ENCODE data around the gene KCNT1. TPM values are rescaled to one million over a fixed set of nuclear protein-coding genes. Genes with fewer than 3 reads are reported as not detected.

The KCNT1 gene
- total RNA-seq, 1 experiment from 2014 or later: not detected

DNA sequence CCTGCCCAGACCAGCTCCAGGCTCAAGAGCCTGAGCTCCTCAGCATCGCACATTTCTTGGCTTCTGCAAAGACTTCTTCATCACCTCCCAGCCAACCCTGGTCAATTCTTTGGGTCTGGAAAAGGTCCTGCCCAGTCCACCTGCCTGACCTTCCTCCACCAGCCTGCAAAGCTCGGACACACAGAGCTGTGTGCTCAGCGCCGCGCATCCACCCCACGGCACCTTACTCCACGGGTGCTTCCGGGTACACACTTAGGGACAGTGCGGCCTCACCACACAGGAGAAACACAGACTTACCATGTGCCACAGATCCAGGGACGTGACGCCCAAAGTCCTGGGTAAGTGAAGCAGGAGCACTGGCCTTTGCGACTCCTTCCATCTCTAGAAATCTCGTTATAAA is 97.3 kb downstream of the KCNT1 start:
- no TSS peak for BruUV-seq (replicated peaks)
- Histone ChIP-seq H3K9me3 (ENCODE audit: low read depth, low read length, poor library complexity, severe bottlenecking) (no peaks in the 10 kb centered on the region), H3K4me3 (ENCODE audit: low read depth, low read length, poor library complexity, severe bottlenecking) (no peak overlapping the region), H3K27me3 (replicated peaks; ENCODE audit: insufficient read depth, low read depth, low read length, poor library complexity) (no peaks in the 10 kb centered on the region), H3K4me1 (ENCODE audit: insufficient read depth, low read length, poor library complexity, severe bottlenecking) (peaks cover 4% of the 10 kb centered on the region), H3K36me3 (ENCODE audit: insufficient read depth, low read length, poor library complexity, severe bottlenecking) (no peaks in the 10 kb centered on the region), H3K27ac (ENCODE audit: low read depth, low read length, poor library complexity, severe bottlenecking) (no peak overlapping the region)
- intact Hi-C loops (cut with micrococcal nuclease; ENCODE audit: unreplicated experiment): loop anchor here (10.0 kb wide), 1 partner anchor 326 kb away; no protein-coding TSS in a partner anchor
- POLR2A ChIA-PET (ENCODE audit: low non-redundant PET): no interaction called here
- no peak for DNase-seq (ENCODE audit: low spot score)
- CTCF ChIA-PET: no interaction called here
- TF ChIP-seq EZH2 (IDR thresholded peaks at IDR 0.05; ENCODE audit: borderline replicate concordance, low read depth, low read length, poor library complexity, severe bottlenecking): no peak
- no peak for TF ChIP-seq CTCF (conservative IDR thresholded peaks at IDR 0.05; ENCODE audit: low read depth, low read length)

GRCh38 chr9:135801070-135801469 is 99.1 kb downstream of the KCNT1 start:
- no peak for DNase-seq (ENCODE audit: low spot score)
- H3K9me3 ChIP-seq (ENCODE audit: low read depth, low read length, poor library complexity, severe bottlenecking): no peaks in the 10 kb centered on the region
- ChIA-PET POLR2A (ENCODE audit: low non-redundant PET) (no interaction called here), CTCF (interaction anchor here (0.6 kb wide), 1 partner anchor 123 kb away, joined by 6 read pairs; no protein-coding TSS in a partner anchor)
- peaks cover 4% of the 10 kb centered on the region for H3K4me1 ChIP-seq (ENCODE audit: insufficient read depth, low read length, poor library complexity, severe bottlenecking)
- TF ChIP-seq CTCF (conservative IDR thresholded peaks at IDR 0.05; ENCODE audit: low read depth, low read length): no peak
- no peak for TF ChIP-seq EZH2 (IDR thresholded peaks at IDR 0.05; ENCODE audit: borderline replicate concordance, low read depth, low read length, poor library complexity, severe bottlenecking)
- no TSS peak for BruUV-seq (replicated peaks)
- intact Hi-C loops (cut with micrococcal nuclease; ENCODE audit: unreplicated experiment): no loop called here
- no peak overlapping the region for H3K4me3 ChIP-seq (ENCODE audit: low read depth, low read length, poor library complexity, severe bottlenecking)
- no peaks in the 10 kb centered on the region for H3K36me3 ChIP-seq (ENCODE audit: insufficient read depth, low read length, poor library complexity, severe bottlenecking)
- no peaks in the 10 kb centered on the region for H3K27me3 ChIP-seq (replicated peaks; ENCODE audit: insufficient read depth, low read depth, low read length, poor library complexity)
- H3K27ac ChIP-seq (ENCODE audit: low read depth, low read length, poor library complexity, severe bottlenecking): no peak overlapping the region

- TF ChIP-seq EZH2 (IDR thresholded peaks at IDR 0.05; ENCODE audit: borderline replicate concordance, low read depth, low read length, poor library complexity, severe bottlenecking) (no peak), CTCF (conservative IDR thresholded peaks at IDR 0.05; ENCODE audit: low read depth, low read length) (no peak)
- ChIA-PET CTCF (no interaction called here), POLR2A (ENCODE audit: low non-redundant PET) (no interaction called here)
- no peak overlapping the region for H3K4me3 ChIP-seq (ENCODE audit: low read depth, low read length, poor library complexity, severe bottlenecking)
- no peaks in the 10 kb centered on the region for H3K4me1 ChIP-seq (ENCODE audit: insufficient read depth, low read length, poor library complexity, severe bottlenecking)
- DNase-seq (ENCODE audit: low spot score): no peak
- H3K27me3 ChIP-seq (replicated peaks; ENCODE audit: insufficient read depth, low read depth, low read length, poor library complexity): no peaks in the 10 kb centered on the region
- H3K36me3 ChIP-seq (ENCODE audit: insufficient read depth, low read length, poor library complexity, severe bottlenecking): no peaks in the 10 kb centered on the region
- no peaks in the 10 kb centered on the region for H3K9me3 ChIP-seq (ENCODE audit: low read depth, low read length, poor library complexity, severe bottlenecking)
- intact Hi-C loops (cut with micrococcal nuclease; ENCODE audit: unreplicated experiment): no loop called here
- BruUV-seq (replicated peaks): no TSS peak
- H3K27ac ChIP-seq (ENCODE audit: low read depth, low read length, poor library complexity, severe bottlenecking): no peak overlapping the region
These were observed 101.0 kb downstream of the KCNT1 start for GRCh38 chr9:135802876-135803419.
